HG02678 (cell line): ENCODE data around the gene HIF3A.

ENCODE experiments used
- ATAC-seq: cut with Tn5 transposase; IDR thresholded peaks from one replicate; pipeline ENCODE4 v1.9.1; 2021; ENCODE audit warnings: mild to moderate bottlenecking, moderate library complexity; ENCODE audit not compliant: unreplicated experiment

The HIF3A gene

GRCh38 chr19:46324277-46324676 is 27.4 kb downstream of the HIF3A start:
- ATAC-seq, result no peak

- no peak for ATAC-seq
Observed at GRCh38 chr19:46326608-46327007, 29.8 kb downstream of the HIF3A start.

GRCh38 chr19:46328079-46328478 is 31.2 kb downstream of the HIF3A start:
- no peak for ATAC-seq

GRCh38 chr19:46330319-46330918 is 33.6 kb downstream of the HIF3A start:
- no peak for ATAC-seq

- no peak for ATAC-seq
Observed at GRCh38 chr19:46337487-46337886, 40.6 kb downstream of the HIF3A start.

GRCh38 chr19:46339446-46339845 is 42.6 kb downstream of the HIF3A start:
- no peak for ATAC-seq

- ATAC-seq, result no peak
Observed at GRCh38 chr19:46340051-46340659, 43.3 kb downstream of the HIF3A start.

- no peak for ATAC-seq
Observed at GRCh38 chr19:46341937-46342336, 45.1 kb downstream of the HIF3A start.

- ATAC-seq, result no peak
Observed at GRCh38 chr19:46344363-46344762, 47.5 kb downstream of the HIF3A start.

GRCh38 chr19:46345157-46345556 is 48.3 kb downstream of the HIF3A start:
- no peak for ATAC-seq

GRCh38 chr19:46346821-46347571 is 50.2 kb downstream of the HIF3A start, which contains the start of gene PPP5C:
Gene PPP5C, plus strand, starts transcription at chr19:46347087. Its CDS starts 10 bp downstream, at chr19:46347097.
- ATAC-seq, result peak; percentile 55

- no peak for ATAC-seq
Observed at GRCh38 chr19:46347572-46347883, 50.7 kb downstream of the HIF3A start.

GRCh38 chr19:46347985-46348384 is 51.1 kb downstream of the HIF3A start:
- no peak for ATAC-seq

GRCh38 chr19:46349311-46349993 is 52.6 kb downstream of the HIF3A start:
- no peak for ATAC-seq

- ATAC-seq, result no peak
Observed at GRCh38 chr19:46350029-46350757, 53.4 kb downstream of the HIF3A start.

GRCh38 chr19:46350758-46351159 is 53.9 kb downstream of the HIF3A start:
- no peak for ATAC-seq

GRCh38 chr19:46351241-46352041 is 54.6 kb downstream of the HIF3A start:
- ATAC-seq, result no peak

GRCh38 chr19:46353730-46354528 is 57.1 kb downstream of the HIF3A start:
- ATAC-seq, result no peak
